K562 (cell line): ENCODE measurements around the gene NTN1. TPM values are rescaled to one million over a fixed set of nuclear protein-coding genes. Genes with fewer than 3 reads are reported as not detected.

Source experiments
- ATAC-seq: fragments of 200-7000 bp; cut with Tn5 transposase; 3 replicates; pipeline ENCODE4 v1.9.1; 2020; ENCODE audit warnings: moderate library complexity
- BruUV-seq: library from RNA; stranded (reverse); fragments of 400-500 nt; replicated peaks from 2 replicates; lab custom pipeline; 2021; lab: Mats Ljungman, UMichigan
- CTCF ChIA-PET: fragments of 300-600 bp; formaldehyde crosslinking; extraction: SDS; loops from one replicate; lab custom pipeline; 2021; ENCODE audit warnings: low intra/inter-chr PET ratio; lab: Yijun Ruan, JAX
- POLR2A ChIA-PET: fragments of 300-600, 350-650 bp; sonication (Branson Sonifier 250); formaldehyde crosslinking; extraction: SDS; loops from one replicate; lab custom pipeline; 2021; ENCODE audit warnings: antibody characterized with exemption, inconsistent platforms; lab: Yijun Ruan, JAX
- DNase-seq, 4 experiments: peaks; one replicate each; pipeline versions ENCODE4 v3.0.0 to v3.0.0-alpha.2; 2011 to 2018; ENCODE audit warnings: low spot score in 3 of 4, mixed read lengths in 3 of 4; ENCODE audit errors: extremely low read depth in 1 of 4
- FAIRE-seq: peaks from 2 replicates; lab custom pipeline; 2011; peaks lifted over from hg19 to GRCh38; lab: Jason Lieb, UNC
- H2AFZ ChIP-seq: 2 replicates; pipeline ENCODE4 v1.6.0; 2011; ENCODE audit warnings: low read depth, low read length, control low read depth, inconsistent platforms
- H3K27ac ChIP-seq: fragments of 200-600 bp; 3 replicates; pipeline ENCODE4 v1.8.0; 2011; ENCODE audit warnings: low read depth, mild to moderate bottlenecking, control low read depth, inconsistent platforms, low read length, moderate library complexity, mixed read lengths; ENCODE audit errors: extremely low read depth
- H3K27me3 ChIP-seq, 2 experiments: fragments of 300-600 bp in 1 of 2; 2 replicates in 1 of 2; 3 replicates in 1 of 2; pipeline versions ENCODE4 v1.6.0 to v1.8.0; 2011; ENCODE audit warnings: inconsistent platforms in 2 of 2, low read length in 2 of 2, mild to moderate bottlenecking in 1 of 2, mixed read lengths in 1 of 2, moderate library complexity in 1 of 2; ENCODE audit not compliant: control insufficient read depth in 2 of 2, insufficient read depth in 2 of 2
- H3K36me3 ChIP-seq: fragments of 300-600 bp; 3 replicates; pipeline ENCODE4 v1.8.0; 2011; ENCODE audit warnings: mild to moderate bottlenecking, low read length, inconsistent platforms; ENCODE audit not compliant: control insufficient read depth, insufficient read depth
- H3K4me1 ChIP-seq, 2 experiments: fragments of 200-600 bp in 1 of 2; replicated peaks in 1 of 2; 2 replicates in 1 of 2; 3 replicates in 1 of 2; pipeline versions ENCODE4 v1.5.1 to v1.8.0; 2011; ENCODE audit warnings: inconsistent platforms in 2 of 2, low read length in 2 of 2, mild to moderate bottlenecking in 1 of 2, mixed read lengths in 1 of 2, moderate library complexity in 1 of 2; ENCODE audit not compliant: control insufficient read depth in 2 of 2, insufficient read depth in 2 of 2
- H3K4me2 ChIP-seq: 2 replicates; pipeline ENCODE4 v1.6.1; 2011; ENCODE audit warnings: low read length, control low read depth, inconsistent platforms, mixed read lengths; ENCODE audit not compliant: insufficient read depth
- H3K4me3 ChIP-seq: fragments of 200-600 bp; sonication (generic), shearing (Covaris generic); 2 replicates; pipeline ENCODE4 v1.5.1; 2016; ENCODE audit warnings: control low read depth, inconsistent platforms
- H3K79me2 ChIP-seq: fragments of 200-600 bp; 3 replicates; pipeline ENCODE4 v1.8.0; 2011; ENCODE audit warnings: low read length, inconsistent platforms; ENCODE audit not compliant: control insufficient read depth, insufficient read depth
- H3K9ac ChIP-seq, 2 experiments: 2 replicates each; pipeline versions ENCODE4 v1.6.0 to v1.6.1; 2011; ENCODE audit warnings: low read depth in 2 of 2, low read length in 2 of 2, control low read depth in 1 of 2, inconsistent platforms in 1 of 2, mild to moderate bottlenecking in 1 of 2, mixed read lengths in 1 of 2; ENCODE audit not compliant: insufficient read depth in 1 of 2
- H3K9me1 ChIP-seq: one replicate; pipeline ENCODE4 v1.6.0; 2011; ENCODE audit warnings: inconsistent platforms, mild to moderate bottlenecking, low read length, moderate library complexity; ENCODE audit not compliant: control insufficient read depth, insufficient read depth
- H3K9me3 ChIP-seq: replicated peaks from 2 replicates; pipeline ENCODE4 v1.5.1; 2011; ENCODE audit warnings: low read depth, low read length, inconsistent platforms; ENCODE audit not compliant: control insufficient read depth, insufficient read depth
- H4K20me1 ChIP-seq: replicated peaks from 2 replicates; pipeline ENCODE4 v1.6.1; 2011; ENCODE audit warnings: low read length, inconsistent platforms, mixed read lengths; ENCODE audit not compliant: control insufficient read depth, insufficient read depth
- DPF2 ChIP-seq: fragments of 450-650 bp; IDR thresholded peaks from 2 replicates; pipeline ENCODE4 v1.6.1; 2016
- FOXA3 ChIP-seq, 2 experiments: fragments of 450-650 bp in 1 of 2; sonication (generic) in 1 of 2; formaldehyde crosslinking; IDR thresholded peaks in 1 of 2; conservative IDR thresholded peaks in 1 of 2; 2 replicates each; pipeline versions ENCODE4 v1.4.0 to v1.8.0; 2020 to 2022; ENCODE audit warnings: mild to moderate bottlenecking in 2 of 2, missing genetic modification reagents in 1 of 2
- GATAD2A ChIP-seq: fragments of 450-650 bp; IDR thresholded peaks from 2 replicates; pipeline ENCODE4 v1.6.1; 2017
- GTF2A2 ChIP-seq: IDR thresholded peaks from 2 replicates; pipeline ENCODE4 v1.6.1; 2016; ENCODE audit warnings: mild to moderate bottlenecking, missing genetic modification characterization, missing compliant biosample characterization
- HEY1 ChIP-seq: fragments of 250-450 bp; sonication (Bioruptor Pico); IDR thresholded peaks from 2 replicates; pipeline ENCODE4 v1.5.0; 2020; ENCODE audit warnings: mild to moderate bottlenecking, moderate library complexity, borderline replicate concordance
- MYC ChIP-seq, 2 experiments: fragments of 250-450 bp in 1 of 2; sonication (Bioruptor Pico) in 1 of 2; IDR thresholded peaks; 2 replicates each; pipeline versions ENCODE4 v1.5.1 to v1.6.1; 2012 to 2021; ENCODE audit warnings: low read depth in 2 of 2, borderline replicate concordance in 1 of 2, improper control_type of control experiment in 1 of 2, low read length in 1 of 2, mild to moderate bottlenecking in 1 of 2, moderate library complexity in 1 of 2
- NFE2 ChIP-seq: IDR thresholded peaks from 2 replicates; pipeline ENCODE4 v1.6.1; 2014; ENCODE audit warnings: antibody characterized with exemption, low read depth
- NR3C1 ChIP-seq: sonication (generic); formaldehyde crosslinking; IDR thresholded peaks from 2 replicates; pipeline ENCODE4 v1.8.1; 2022; ENCODE audit warnings: missing genetic modification reagents
- NUFIP1 ChIP-seq: fragments of 450-650 bp; IDR thresholded peaks from 2 replicates; pipeline ENCODE4 v1.6.1; 2018; ENCODE audit not compliant: partially characterized antibody
- SMAD4 ChIP-seq: fragments of 250-450 bp; sonication (Bioruptor Pico); conservative IDR thresholded peaks from 2 replicates; pipeline ENCODE4 v1.8.0; 2021; ENCODE audit warnings: inconsistent platforms, mild to moderate bottlenecking, moderate library complexity
- STAG1 ChIP-seq: sonication (generic); formaldehyde crosslinking; IDR thresholded peaks from 2 replicates; pipeline ENCODE4 v1.5.0; 2020; ENCODE audit warnings: missing genetic modification reagents, borderline replicate concordance
- THRAP3 ChIP-seq: fragments of 450-650 bp; IDR thresholded peaks from 2 replicates; pipeline ENCODE4 v1.6.1; 2016; ENCODE audit warnings: mild to moderate bottlenecking, inconsistent platforms, borderline replicate concordance
- ZNF12 ChIP-seq: sonication (generic); formaldehyde crosslinking; IDR thresholded peaks from 2 replicates; pipeline ENCODE4 v1.4.0; 2020; ENCODE audit warnings: mild to moderate bottlenecking, missing genetic modification reagents
- ZNF3 ChIP-seq: fragments of 250-450 bp; sonication (Bioruptor Pico); IDR thresholded peaks from 2 replicates; pipeline ENCODE4 v1.5.0; 2021; ENCODE audit warnings: mild to moderate bottlenecking, moderate library complexity
- ZNF445 ChIP-seq: fragments of 250-450 bp; sonication (Bioruptor Pico); IDR thresholded peaks from 2 replicates; pipeline ENCODE4 v1.4.0; 2020; ENCODE audit warnings: low read depth, mild to moderate bottlenecking, moderate library complexity
- WGBS: fragments of 100-300 bp; shearing (Covaris generic); methylation state at CpG from one replicate; pipeline ENCODE4 v1.1.6; 2016; ENCODE audit warnings: low coverage, mixed read lengths; ENCODE audit not compliant: insufficient coverage; ENCODE audit errors: missing lambda C conversion rate; 5-methylcytosine and 5-hydroxymethylcytosine counted together
- in situ Hi-C: fragments of 300-500 bp; cut with MboI; formaldehyde crosslinking; loops from 4 replicates; pipeline ENCODE4 v1.15.0; 2018; ENCODE audit warnings: inconsistent platforms, mixed read lengths
- intact Hi-C: fragments of 100-400 bp; cut with micrococcal nuclease; formaldehyde crosslinking; loops from 2 replicates; pipeline ENCODE4 v1.14.2; 2022
- polyA plus RNA-seq, 8 experiments: library from polyadenylated mRNA; depleted of rRNA in 4 of 8; stranded (reverse) in 5 of 8; unstranded in 3 of 8; fragments of >200 nt; fragmentation: Nextera tagmentation in 2 of 8; fragmentation: Illumina TruSeq in 1 of 8; extraction: Ambion mirVana in 2 of 8; extraction: Trizol in 1 of 8; gene quantifications; 2 replicates each; pipeline versions ENCODE4 v1.2.1 to v1.2.3, GENCODE V29; 2011 to 2014; ENCODE audit warnings: inconsistent platforms in 1 of 8, missing spikeins in 1 of 8
- total RNA-seq, 7 experiments: library from RNA; depleted of rRNA in 6 of 7; stranded (reverse); fragments of >200 nt in 6 of 7; fragmentation: Illumina TruSeq in 2 of 7; extraction: Trizol in 2 of 7; gene quantifications; 2 replicates each; pipeline versions ENCODE4 v1.2.1 to v1.2.3, GENCODE V29; 2011 to 2021; ENCODE audit warnings: low replicate concordance in 1 of 7
- TF ChIP-seq, protein P1 (sequence below), 2 experiments: fragments of 450-650 bp in 1 of 2; sonication (generic) in 1 of 2; formaldehyde crosslinking in 1 of 2; IDR thresholded peaks; 2 replicates each; pipeline versions ENCODE4 v1.7.1 to v1.9.0; 2016 to 2022; ENCODE audit warnings: inconsistent platforms in 1 of 2, mild to moderate bottlenecking in 1 of 2, missing genetic modification reagents in 1 of 2

NTN1 gene
- total and polyA plus RNA-seq, 9 of the 15 experiments (the other 6 are each of a cell fraction or from before 2014, with no cell fraction given), result 0.02 TPM; not detected in 8

DNA sequence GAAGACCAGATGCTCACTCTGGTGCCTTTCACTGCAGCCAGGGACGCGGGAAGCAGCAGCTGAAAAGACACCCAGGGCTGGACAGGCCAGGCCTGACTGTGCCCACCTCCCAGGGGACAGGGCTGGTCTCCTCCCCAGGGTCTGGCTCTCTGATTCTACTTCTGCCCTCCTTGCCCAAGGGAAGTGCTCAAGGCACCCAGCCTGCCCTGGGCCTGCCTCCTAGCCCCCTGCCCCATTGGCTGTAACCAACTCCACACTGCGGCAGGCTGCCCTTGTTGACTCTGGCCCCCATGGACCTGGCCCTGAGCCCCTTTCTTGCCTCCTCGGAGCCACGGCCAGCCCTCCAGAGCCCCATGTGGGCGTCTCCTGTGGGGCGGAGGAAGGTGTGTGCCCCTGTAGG, 212.5 kb downstream of the NTN1 start:
- Histone ChIP-seq H2AFZ (no peak overlapping the region), H3K27ac (no peak overlapping the region), H3K4me1 (no peaks in the 10 kb centered on the region), H3K4me2 (no peak overlapping the region), H3K36me3 (no peaks in the 10 kb centered on the region), H3K9me3 (no peaks in the 10 kb centered on the region), H3K4me3 (no peak overlapping the region), H3K79me2 (no peaks in the 10 kb centered on the region), H3K9me1 (no peaks in the 10 kb centered on the region), H3K27me3 (peaks cover 0 to 34% of the 10 kb centered on the region in 2 experiments; a peak in 2 of 5 replicates), H4K20me1 (no peaks in the 10 kb centered on the region), H3K9ac (no peak overlapping the region)
- CTCF ChIA-PET, result no interaction called here
- FAIRE-seq, result no peak
- no peak for ATAC-seq
- WGBS, result 11% methylated on average over 3 of the region's 7 CpGs
- in situ Hi-C loops (no loop called here), intact Hi-C loops (no loop called here)
- BruUV-seq, result no TSS peak
- DNase-seq, result no peak
- POLR2A ChIA-PET, result no interaction called here
- TF ChIP-seq ZNF445 (CRISPR knock-in tag) (no peak), DPF2 (no peak), NR3C1 (no peak), MYC (IDR thresholded peaks at IDR 0.05; ENCODE audit: low read depth, low read length) (no peak), MYC (CRISPR knock-in tag; IDR thresholded peaks at IDR 0.05; ENCODE audit: borderline replicate concordance, low read depth) (no peak), THRAP3 (no peak), HEY1 (CRISPR knock-in tag) (no peak), NFE2 (no peak), SMAD4 (CRISPR knock-in tag) (no peak), ZNF12 (CRISPR knock-in tag) (no peak), ZNF3 (CRISPR knock-in tag) (no peak), GATAD2A (no peak), STAG1 (CRISPR knock-in tag) (no peak), FOXA3 (CRISPR knock-in tag; conservative IDR thresholded peaks at IDR 0.05 in 1 of 2, IDR thresholded peaks at IDR 0.05 in 1 of 2) (no peak), NUFIP1 (no peak), GTF2A2 (tag) (no peak)
- TF ChIP-seq, protein P1, sequence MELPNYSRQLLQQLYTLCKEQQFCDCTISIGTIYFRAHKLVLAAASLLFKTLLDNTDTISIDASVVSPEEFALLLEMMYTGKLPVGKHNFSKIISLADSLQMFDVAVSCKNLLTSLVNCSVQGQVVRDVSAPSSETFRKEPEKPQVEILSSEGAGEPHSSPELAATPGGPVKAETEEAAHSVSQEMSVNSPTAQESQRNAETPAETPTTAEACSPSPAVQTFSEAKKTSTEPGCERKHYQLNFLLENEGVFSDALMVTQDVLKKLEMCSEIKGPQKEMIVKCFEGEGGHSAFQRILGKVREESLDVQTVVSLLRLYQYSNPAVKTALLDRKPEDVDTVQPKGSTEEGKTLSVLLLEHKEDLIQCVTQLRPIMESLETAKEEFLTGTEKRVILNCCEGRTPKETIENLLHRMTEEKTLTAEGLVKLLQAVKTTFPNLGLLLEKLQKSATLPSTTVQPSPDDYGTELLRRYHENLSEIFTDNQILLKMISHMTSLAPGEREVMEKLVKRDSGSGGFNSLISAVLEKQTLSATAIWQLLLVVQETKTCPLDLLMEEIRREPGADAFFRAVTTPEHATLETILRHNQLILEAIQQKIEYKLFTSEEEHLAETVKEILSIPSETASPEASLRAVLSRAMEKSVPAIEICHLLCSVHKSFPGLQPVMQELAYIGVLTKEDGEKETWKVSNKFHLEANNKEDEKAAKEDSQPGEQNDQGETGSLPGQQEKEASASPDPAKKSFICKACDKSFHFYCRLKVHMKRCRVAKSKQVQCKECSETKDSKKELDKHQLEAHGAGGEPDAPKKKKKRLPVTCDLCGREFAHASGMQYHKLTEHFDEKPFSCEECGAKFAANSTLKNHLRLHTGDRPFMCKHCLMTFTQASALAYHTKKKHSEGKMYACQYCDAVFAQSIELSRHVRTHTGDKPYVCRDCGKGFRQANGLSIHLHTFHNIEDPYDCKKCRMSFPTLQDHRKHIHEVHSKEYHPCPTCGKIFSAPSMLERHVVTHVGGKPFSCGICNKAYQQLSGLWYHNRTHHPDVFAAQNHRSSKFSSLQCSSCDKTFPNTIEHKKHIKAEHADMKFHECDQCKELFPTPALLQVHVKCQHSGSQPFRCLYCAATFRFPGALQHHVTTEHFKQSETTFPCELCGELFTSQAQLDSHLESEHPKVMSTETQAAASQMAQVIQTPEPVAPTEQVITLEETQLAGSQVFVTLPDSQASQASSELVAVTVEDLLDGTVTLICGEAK (IDR thresholded peaks at IDR 0.05), result no peak
- TF ChIP-seq, protein P1 (CRISPR knock-in tag; IDR thresholded peaks at IDR 0.05), result no peak
